ENCODE data around the gene ZSCAN22. TPM values are rescaled to one million over a fixed set of nuclear protein-coding genes. Genes with fewer than 3 reads are reported as not detected.

The ZSCAN22 gene
- total and polyA plus RNA-seq, 4 donors, result 2.3 to 3.4 (median 3.2) TPM

Small RNA genes lying within 50 kb of the gene (small RNA-seq; reads per million reads assigned to genes)
- not detected for gene MIR4754 (ENCODE audit: low replicate concordance)
- 0.16 reads per million for gene MIR6806 (ENCODE audit: low replicate concordance)
- not detected for gene RNA5SP473 (ENCODE audit: low replicate concordance)

Other genes starting within 250 kb of the ZSCAN22 start
- gene ZSCAN18, start 228.8 kb upstream of the ZSCAN22 start, total RNA-seq, result 100 to 1,000 TPM in 1 of 2 donors, 10 to 100 TPM in 1; 81.2 to 115 TPM
- gene ZSCAN18, start 228.8 kb upstream of the ZSCAN22 start, polyA plus RNA-seq (ENCODE audit: insufficient read length in 2 of 2), result 100 to 1,000 TPM; 124 to 151 TPM
- gene ZNF329, start 176.2 kb upstream of the ZSCAN22 start, total RNA-seq, result 10 to 100 TPM; 30.9 to 34.5 TPM
- gene ZNF329, start 176.2 kb upstream of the ZSCAN22 start, polyA plus RNA-seq (ENCODE audit: insufficient read length in 2 of 2), result 10 to 100 TPM; 19.8 to 21.2 TPM
- gene ZNF274, start 143.9 kb upstream of the ZSCAN22 start, total RNA-seq, result 10 to 100 TPM; 18.8 to 25.0 TPM
- 10 to 100 TPM; 23.0 to 28.5 TPM for gene ZNF274, start 143.9 kb upstream of the ZSCAN22 start, polyA plus RNA-seq (ENCODE audit: insufficient read length in 2 of 2)
- gene ZNF544, start 98.1 kb upstream of the ZSCAN22 start, total RNA-seq, result 10 to 100 TPM; 46.3 to 52.6 TPM
- gene ZNF544, start 98.1 kb upstream of the ZSCAN22 start, polyA plus RNA-seq (ENCODE audit: insufficient read length in 2 of 2), result 10 to 100 TPM; 28.9 to 40.4 TPM
- gene ZNF8, start 48.0 kb upstream of the ZSCAN22 start, total RNA-seq, result 10 to 100 TPM in 1 of 2 donors, 1 to 10 TPM in 1; 9.5 to 12.0 TPM
- 10 to 100 TPM in 1 of 2 donors, 1 to 10 TPM in 1; 8.2 to 13.9 TPM for gene ZNF8, start 48.0 kb upstream of the ZSCAN22 start, polyA plus RNA-seq (ENCODE audit: insufficient read length in 2 of 2)
- gene ERVK3-1, start 21.6 kb upstream of the ZSCAN22 start, total RNA-seq, result 10 to 100 TPM; 33.9 to 49.3 TPM
- 10 to 100 TPM; 65.3 to 68.5 TPM for gene ERVK3-1, start 21.6 kb upstream of the ZSCAN22 start, polyA plus RNA-seq (ENCODE audit: insufficient read length in 2 of 2)
- 10 to 100 TPM in 1 of 2 donors, 1 to 10 TPM in 1; 2.0 to 10.8 TPM for gene A1BG, start 26.5 kb downstream of the ZSCAN22 start, total RNA-seq
- 1 to 10 TPM; 5.0 TPM for gene A1BG, start 26.5 kb downstream of the ZSCAN22 start, polyA plus RNA-seq (ENCODE audit: insufficient read length in 2 of 2)
- gene ZNF497, start 35.8 kb downstream of the ZSCAN22 start, total RNA-seq, result 1 to 10 TPM; 3.7 to 4.9 TPM
- 1 to 10 TPM; 6.9 to 9.1 TPM for gene ZNF497, start 35.8 kb downstream of the ZSCAN22 start, polyA plus RNA-seq (ENCODE audit: insufficient read length in 2 of 2)
- gene ZNF837, start 54.0 kb downstream of the ZSCAN22 start, total RNA-seq, result 1 to 10 TPM in 1 of 2 donors, under 1 TPM in 1; 0.99 to 2.3 TPM
- 1 to 10 TPM; 2.6 to 3.2 TPM for gene ZNF837, start 54.0 kb downstream of the ZSCAN22 start, polyA plus RNA-seq (ENCODE audit: insufficient read length in 2 of 2)
- 1,000 to 10,000 TPM in 1 of 2 donors, 100 to 1,000 TPM in 1; 925 to 1,177 TPM for gene RPS5, start 60.3 kb downstream of the ZSCAN22 start, total RNA-seq
- 100 to 1,000 TPM; 731 to 753 TPM for gene RPS5, start 60.3 kb downstream of the ZSCAN22 start, polyA plus RNA-seq (ENCODE audit: insufficient read length in 2 of 2)
- not detected for gene RNF225, start 68.7 kb downstream of the ZSCAN22 start, total RNA-seq
- gene RNF225, start 68.7 kb downstream of the ZSCAN22 start, polyA plus RNA-seq (ENCODE audit: insufficient read length in 2 of 2), result not detected
- gene ZNF584, start 81.7 kb downstream of the ZSCAN22 start, total RNA-seq, result 10 to 100 TPM; 16.8 to 18.3 TPM
- 10 to 100 TPM; 13.8 to 15.4 TPM for gene ZNF584, start 81.7 kb downstream of the ZSCAN22 start, polyA plus RNA-seq (ENCODE audit: insufficient read length in 2 of 2)
- gene ZNF132, start 113.2 kb downstream of the ZSCAN22 start, total RNA-seq, result 10 to 100 TPM; 11.8 to 20.7 TPM
- gene ZNF132, start 113.2 kb downstream of the ZSCAN22 start, polyA plus RNA-seq (ENCODE audit: insufficient read length in 2 of 2), result 10 to 100 TPM; 11.1 to 12.4 TPM
- 10 to 100 TPM in 1 of 2 donors, 1 to 10 TPM in 1; 8.2 to 10.1 TPM for gene ZNF324B, start 124.6 kb downstream of the ZSCAN22 start, total RNA-seq
- 1 to 10 TPM; 7.3 to 9.8 TPM for gene ZNF324B, start 124.6 kb downstream of the ZSCAN22 start, polyA plus RNA-seq (ENCODE audit: insufficient read length in 2 of 2)
- 10 to 100 TPM; 12.2 to 14.5 TPM for gene ZNF324, start 140.1 kb downstream of the ZSCAN22 start, total RNA-seq
- gene ZNF324, start 140.1 kb downstream of the ZSCAN22 start, polyA plus RNA-seq (ENCODE audit: insufficient read length in 2 of 2), result 10 to 100 TPM; 12.9 to 15.2 TPM
- 10 to 100 TPM in 1 of 2 donors, 1 to 10 TPM in 1; 5.8 to 19.3 TPM for gene ZNF446, start 149.4 kb downstream of the ZSCAN22 start, total RNA-seq
- 10 to 100 TPM; 20.6 to 21.2 TPM for gene ZNF446, start 149.4 kb downstream of the ZSCAN22 start, polyA plus RNA-seq (ENCODE audit: insufficient read length in 2 of 2)
- gene SLC27A5, start 185.0 kb downstream of the ZSCAN22 start, total RNA-seq, result 10 to 100 TPM in 1 of 2 donors, 1 to 10 TPM in 1; 9.5 to 25.5 TPM
- 10 to 100 TPM; 21.4 to 24.4 TPM for gene SLC27A5, start 185.0 kb downstream of the ZSCAN22 start, polyA plus RNA-seq (ENCODE audit: insufficient read length in 2 of 2)
- gene ZBTB45, start 192.8 kb downstream of the ZSCAN22 start, total RNA-seq, result 1 to 10 TPM; 3.8 to 4.4 TPM
- 10 to 100 TPM; 21.0 to 22.4 TPM for gene ZBTB45, start 192.8 kb downstream of the ZSCAN22 start, polyA plus RNA-seq (ENCODE audit: insufficient read length in 2 of 2)
- gene TRIM28, start 217.1 kb downstream of the ZSCAN22 start, total RNA-seq, result 100 to 1,000 TPM; 203 to 275 TPM
- 100 to 1,000 TPM; 499 to 522 TPM for gene TRIM28, start 217.1 kb downstream of the ZSCAN22 start, polyA plus RNA-seq (ENCODE audit: insufficient read length in 2 of 2)
- gene CHMP2A, start 228.1 kb downstream of the ZSCAN22 start, total RNA-seq, result 100 to 1,000 TPM in 1 of 2 donors, 10 to 100 TPM in 1; 47.4 to 115 TPM
- gene CHMP2A, start 228.1 kb downstream of the ZSCAN22 start, polyA plus RNA-seq (ENCODE audit: insufficient read length in 2 of 2), result 100 to 1,000 TPM; 134 to 143 TPM
- 10 to 100 TPM; 49.6 to 80.3 TPM for gene UBE2M, start 231.6 kb downstream of the ZSCAN22 start, total RNA-seq
- 100 to 1,000 TPM; 134 to 138 TPM for gene UBE2M, start 231.6 kb downstream of the ZSCAN22 start, polyA plus RNA-seq (ENCODE audit: insufficient read length in 2 of 2)
- 10 to 100 TPM; 10.3 to 26.5 TPM for gene MZF1, start 246.3 kb downstream of the ZSCAN22 start, total RNA-seq
- gene MZF1, start 246.3 kb downstream of the ZSCAN22 start, polyA plus RNA-seq (ENCODE audit: insufficient read length in 2 of 2), result 10 to 100 TPM; 37.7 to 51.7 TPM